MM.1S (cell line): ENCODE results near the gene ATP10D.

Source experiments
- CTCF ChIP-seq: fragments of 300-600 bp; sonication (generic); IDR thresholded peaks from 2 replicates; pipeline ENCODE4 v1.5.1; 2016; ENCODE audit warnings: antibody characterized with exemption, low read length, mixed read lengths
- EZH2 ChIP-seq: fragments of 300-600 bp; sonication (generic); optimal IDR thresholded peaks from 2 replicates; pipeline ENCODE3; 2017; ENCODE audit warnings: low read depth, mild to moderate bottlenecking, antibody characterized with exemption, low read length, mixed read lengths

GRCh38 chr4:47631161-47631560, 146.1 kb downstream of the ATP10D start:
- TF ChIP-seq CTCF (no peak), EZH2 (no peak)
